A549 (cell line): ENCODE results near the gene PIGC. TPM values are rescaled to one million over a fixed set of nuclear protein-coding genes. Genes with fewer than 3 reads are reported as not detected.

Experiments
- ATAC-seq, 2 experiments: fragments of 200-7000 bp in 1 of 2; fragments of >200 bp in 1 of 2; cut with Nextera tagmentation in 1 of 2; cut with Tn5 transposase in 1 of 2; 3 replicates each; pipeline versions ENCODE4 v1.8.0 to v1.9.1; 2018 to 2020; ENCODE audit warnings: mild to moderate bottlenecking in 1 of 2, moderate library complexity in 1 of 2
- CTCF ChIA-PET: fragments of 300-600 bp; sonication (Branson Sonifier 250); formaldehyde crosslinking; extraction: SDS; loops from one replicate; lab custom pipeline; 2021; ENCODE audit warnings: antibody characterized with exemption, inconsistent platforms; lab: Yijun Ruan, JAX
- POLR2A ChIA-PET: fragments of 350-600 bp; formaldehyde crosslinking; extraction: SDS; loops from one replicate; lab custom pipeline; 2021; ENCODE audit warnings: antibody characterized with exemption, inconsistent platforms; lab: Yijun Ruan, JAX
- DNase-seq, 2 experiments: peaks; one replicate each; pipeline versions ENCODE4 v3.0.0 to v3.0.0-alpha.2; 2011 to 2016; ENCODE audit warnings: low read depth in 1 of 2, low spot score in 1 of 2
- FAIRE-seq: peaks from 2 replicates; lab custom pipeline; 2011; peaks lifted over from hg19 to GRCh38; lab: Jason Lieb, UNC
- H3K27ac ChIP-seq, 2 experiments: fragments of >200 bp; sonication (Bioruptor Twin); formaldehyde crosslinking; 3 replicates each; pipeline ENCODE4 v1.5.1; 2016 to 2017
- H3K4me1 ChIP-seq: fragments of >200 bp; sonication (Bioruptor Twin); formaldehyde crosslinking; 3 replicates; pipeline ENCODE4 v1.6.1; 2016
- H3K4me2 ChIP-seq: fragments of >200 bp; sonication (Bioruptor Twin); formaldehyde crosslinking; 3 replicates; pipeline ENCODE4 v1.6.1; 2016
- H3K4me3 ChIP-seq: fragments of >200 bp; sonication (Bioruptor Twin); formaldehyde crosslinking; 3 replicates; pipeline ENCODE4 v1.5.1; 2016
- H3K9me3 ChIP-seq: fragments of >200 bp; sonication (Bioruptor Twin); formaldehyde crosslinking; 3 replicates; pipeline ENCODE4 v1.6.1; 2016
- ATOH8 ChIP-seq: fragments of 250-450 bp; sonication (Bioruptor Pico); IDR thresholded peaks from 2 replicates; pipeline ENCODE4 v1.5.0; 2020; ENCODE audit warnings: low read depth, mild to moderate bottlenecking, moderate library complexity
- CBX2 ChIP-seq: fragments of 200-600 bp; sonication (generic); IDR thresholded peaks from 2 replicates; pipeline ENCODE4 v1.6.1; 2016; ENCODE audit warnings: low read depth, mild to moderate bottlenecking, borderline replicate concordance
- CHD2 ChIP-seq: fragments of 150-350 bp; IDR thresholded peaks from 2 replicates; pipeline ENCODE4 v1.6.1; 2014; ENCODE audit warnings: low read length; ENCODE audit not compliant: partially characterized antibody
- CHD4 ChIP-seq: fragments of 200-600 bp; sonication (generic); IDR thresholded peaks from 2 replicates; pipeline ENCODE4 v1.6.1; 2016; ENCODE audit warnings: antibody characterized with exemption, mild to moderate bottlenecking, borderline replicate concordance
- ELK1 ChIP-seq: fragments of 150-350 bp; IDR thresholded peaks from 2 replicates; pipeline ENCODE4 v1.6.1; 2014; ENCODE audit warnings: low read depth, mild to moderate bottlenecking, low read length
- EP300 ChIP-seq, 2 experiments: fragments of >200 bp; sonication (Bioruptor Twin); formaldehyde crosslinking; IDR thresholded peaks; 2 replicates in 1 of 2; 3 replicates in 1 of 2; pipeline ENCODE4 v1.6.1; 2016 to 2017
- FOSB ChIP-seq: fragments of 250-450 bp; sonication (Bioruptor Pico); IDR thresholded peaks from 2 replicates; pipeline ENCODE4 v1.5.0; 2020; ENCODE audit warnings: mild to moderate bottlenecking, moderate library complexity
- FOSL2 ChIP-seq, 2 experiments: fragments of 450-650 bp in 1 of 2; fragments of >200 bp in 1 of 2; sonication (Bioruptor Twin) in 1 of 2; formaldehyde crosslinking; IDR thresholded peaks; 2 replicates each; pipeline versions ENCODE4 v1.5.0 to v1.6.1; 2016 to 2020; ENCODE audit warnings: mild to moderate bottlenecking in 1 of 2, moderate library complexity in 1 of 2
- HDAC2 ChIP-seq: fragments of 200-600 bp; sonication (generic); IDR thresholded peaks from 2 replicates; pipeline ENCODE4 v1.6.1; 2016
- HOXB5 ChIP-seq: fragments of 250-450 bp; sonication (Bioruptor Pico); IDR thresholded peaks from 2 replicates; pipeline ENCODE4 v1.5.0; 2020; ENCODE audit warnings: mild to moderate bottlenecking, moderate library complexity
- MAFK ChIP-seq: fragments of 450-650 bp; IDR thresholded peaks from 2 replicates; pipeline ENCODE4 v1.6.1; 2014; ENCODE audit not compliant: partially characterized antibody
- MAZ ChIP-seq: fragments of 150-350 bp; IDR thresholded peaks from 2 replicates; pipeline ENCODE4 v1.6.1; 2014; ENCODE audit warnings: antibody characterized with exemption, low read depth, low read length, borderline replicate concordance
- NR3C1 ChIP-seq: fragments of >200 bp; sonication (Bioruptor Twin); formaldehyde crosslinking; IDR thresholded peaks from 3 replicates; pipeline ENCODE4 v1.6.1; 2017
- RARB ChIP-seq: fragments of 250-450 bp; sonication (Bioruptor Pico); IDR thresholded peaks from 2 replicates; pipeline ENCODE4 v1.8.0; 2021; ENCODE audit warnings: mild to moderate bottlenecking, moderate library complexity
- RFX5 ChIP-seq: fragments of 450-650 bp; IDR thresholded peaks from 2 replicates; pipeline ENCODE4 v1.7.1; 2014; ENCODE audit warnings: antibody characterized with exemption, mild to moderate bottlenecking, moderate library complexity
- TP53 ChIP-seq: fragments of 250-450 bp; sonication (Bioruptor Pico); IDR thresholded peaks from 2 replicates; pipeline ENCODE4 v1.5.0; 2021; ENCODE audit warnings: mild to moderate bottlenecking, moderate library complexity
- ZC3H11A ChIP-seq: fragments of 450-650 bp; IDR thresholded peaks from 2 replicates; pipeline ENCODE4 v1.6.1; 2014; ENCODE audit warnings: antibody characterized with exemption, mild to moderate bottlenecking
- ZFP36 ChIP-seq: fragments of 450-650 bp; IDR thresholded peaks from 2 replicates; pipeline ENCODE4 v1.6.1; 2014; ENCODE audit warnings: borderline replicate concordance; ENCODE audit not compliant: partially characterized antibody
- WGBS: methylation state at CpG from one replicate; pipeline ENCODE4 v1.1.6; 2017; ENCODE audit errors: missing lambda C conversion rate; 5-methylcytosine and 5-hydroxymethylcytosine counted together
- polyA plus RNA-seq, 4 experiments: library from polyadenylated mRNA; depleted of rRNA in 3 of 4; stranded (reverse); fragments of >200 nt; fragmentation: RNase III in 1 of 4; extraction: RNeasy Plus Mini Kit Qiagen cat#74134 plus additional on column Dnase treatment in 1 of 4; gene quantifications; 2 replicates in 3 of 4; 3 replicates in 1 of 4; pipeline ENCODE4 v1.2.3, GENCODE V29; 2011 to 2017
- TF ChIP-seq, protein P1 (sequence below): fragments of 250-450 bp; sonication (Bioruptor Pico); IDR thresholded peaks from 2 replicates; pipeline ENCODE4 v1.5.0; 2021; ENCODE audit warnings: mild to moderate bottlenecking, moderate library complexity, borderline replicate concordance
- TF ChIP-seq, protein P2 (sequence below): fragments of >200 bp; sonication (Bioruptor Twin); formaldehyde crosslinking; IDR thresholded peaks from 2 replicates; pipeline ENCODE4 v1.6.1; 2016
- TF ChIP-seq, protein P3 (sequence below): fragments of 450-650 bp; IDR thresholded peaks from 2 replicates; pipeline ENCODE4 v1.6.1; 2014; ENCODE audit warnings: antibody characterized with exemption

PIGC gene
- polyA plus RNA-seq, 2 of the 4 experiments (the other 2 are of a cell fraction): 30.7 to 50.0 TPM

GRCh38 chr1:172488393-172488792 lies 44.5 kb upstream of the PIGC start (continued):
- TF ChIP-seq FOSB (CRISPR knock-in tag) (no peak), TP53 (no peak), CHD2 (no peak)

DNA sequence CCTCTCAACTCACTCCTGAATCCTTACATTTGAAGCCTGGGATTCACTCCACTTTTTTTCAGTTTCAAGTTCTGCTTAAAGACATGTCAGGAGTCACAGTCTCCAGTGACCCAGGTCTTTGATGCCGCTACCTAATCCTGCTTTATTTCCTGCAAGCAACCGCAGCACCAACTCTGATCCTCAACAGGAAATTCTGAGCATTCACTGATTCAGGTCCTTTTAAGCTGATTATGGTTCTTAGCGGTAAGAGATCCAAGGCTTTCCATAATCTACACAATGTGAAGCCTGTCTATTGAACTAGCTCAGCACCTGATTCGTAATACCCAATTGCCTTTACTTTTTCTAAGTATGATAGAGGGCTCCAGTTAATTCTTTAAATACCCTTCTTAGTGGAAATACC lies 43.7 kb upstream of the PIGC start:
- H3K9me3 ChIP-seq: no peaks in the 10 kb centered on the region
- DNase-seq: no peak
- TF ChIP-seq RARB (no peak), EP300 (IDR thresholded peaks at IDR 0.05) (no peak), CHD2 (no peak), FOSL2 (IDR thresholded peaks at IDR 0.05) (no peak), FOSL2 (CRISPR knock-in tag; IDR thresholded peaks at IDR 0.05) (no peak), NR3C1 (no peak)
- TF ChIP-seq, protein P1, sequence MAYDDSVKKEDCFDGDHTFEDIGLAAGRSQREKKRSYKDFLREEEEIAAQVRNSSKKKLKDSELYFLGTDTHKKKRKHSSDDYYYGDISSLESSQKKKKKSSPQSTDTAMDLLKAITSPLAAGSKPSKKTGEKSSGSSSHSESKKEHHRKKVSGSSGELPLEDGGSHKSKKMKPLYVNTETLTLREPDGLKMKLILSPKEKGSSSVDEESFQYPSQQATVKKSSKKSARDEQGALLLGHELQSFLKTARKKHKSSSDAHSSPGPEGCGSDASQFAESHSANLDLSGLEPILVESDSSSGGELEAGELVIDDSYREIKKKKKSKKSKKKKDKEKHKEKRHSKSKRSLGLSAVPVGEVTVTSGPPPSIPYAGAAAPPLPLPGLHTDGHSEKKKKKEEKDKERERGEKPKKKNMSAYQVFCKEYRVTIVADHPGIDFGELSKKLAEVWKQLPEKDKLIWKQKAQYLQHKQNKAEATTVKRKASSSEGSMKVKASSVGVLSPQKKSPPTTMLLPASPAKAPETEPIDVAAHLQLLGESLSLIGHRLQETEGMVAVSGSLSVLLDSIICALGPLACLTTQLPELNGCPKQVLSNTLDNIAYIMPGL: no peak
- TF ChIP-seq, all 56 proteins: peak for 0
- POLR2A ChIA-PET: no interaction called here
- 80% methylated on average over 4 of the region's 4 CpGs for WGBS
- no peak for ATAC-seq
- Histone ChIP-seq H3K27ac (no peak overlapping the region), H3K4me1 (0 out of 3 replicates have a peak, but pooled peaks cover 5% of the 10 kb centered on the region), H3K4me3 (no peak overlapping the region), H3K4me2 (no peak overlapping the region)
- CTCF ChIA-PET: interaction anchor here (1.3 kb wide), 1 partner anchor 9 kb away, joined by 5 read pairs; no protein-coding TSS in a partner anchor
- FAIRE-seq: no peak

DNA sequence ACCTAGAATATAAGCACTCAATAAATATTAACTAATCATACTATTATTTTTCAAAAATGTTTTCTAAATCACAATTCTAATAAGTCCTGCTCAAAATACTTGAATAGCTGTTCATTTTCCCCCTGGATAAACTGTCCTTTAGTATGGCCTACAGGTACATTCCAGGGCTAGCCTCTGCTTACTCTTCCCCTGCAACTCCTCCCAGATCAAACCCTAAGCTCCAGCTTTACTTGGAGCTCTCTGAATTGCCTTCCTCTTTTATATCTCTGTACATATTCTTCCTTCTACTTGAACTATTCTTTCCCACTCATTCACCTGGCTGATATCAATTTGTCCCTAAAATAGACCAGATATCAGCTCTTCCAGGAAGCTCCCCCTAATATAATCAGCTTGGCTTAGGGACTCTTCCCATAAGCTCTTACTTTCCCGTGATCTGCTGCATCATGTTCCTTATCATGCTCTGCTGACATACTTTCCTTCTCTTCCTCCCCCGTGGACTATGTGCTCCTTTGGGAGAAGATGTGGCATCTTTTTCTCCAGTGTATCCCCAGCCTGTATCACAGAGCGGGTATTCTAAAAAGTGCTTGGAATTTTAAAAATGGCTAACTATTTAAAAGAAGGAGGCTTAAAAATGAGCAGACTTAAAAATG lies 43.1 kb upstream of the PIGC start:
- ATAC-seq (no peak), DNase-seq (no peak), FAIRE-seq (no peak)
- TF ChIP-seq ZC3H11A (no peak), MAFK (no peak), CBX2 (no peak), ATOH8 (no peak), RFX5 (no peak), MAZ (no peak), ELK1 (no peak), ZFP36 (no peak), FOSB (CRISPR knock-in tag) (no peak), HDAC2 (no peak), TP53 (no peak), RARB (no peak), HOXB5 (CRISPR knock-in tag) (no peak), CHD4 (no peak)
- TF ChIP-seq, protein P1: no peak
- TF ChIP-seq, protein P2, sequence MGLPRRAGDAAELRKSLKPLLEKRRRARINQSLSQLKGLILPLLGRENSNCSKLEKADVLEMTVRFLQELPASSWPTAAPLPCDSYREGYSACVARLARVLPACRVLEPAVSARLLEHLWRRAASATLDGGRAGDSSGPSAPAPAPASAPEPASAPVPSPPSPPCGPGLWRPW: no peak
- TF ChIP-seq, protein P3, sequence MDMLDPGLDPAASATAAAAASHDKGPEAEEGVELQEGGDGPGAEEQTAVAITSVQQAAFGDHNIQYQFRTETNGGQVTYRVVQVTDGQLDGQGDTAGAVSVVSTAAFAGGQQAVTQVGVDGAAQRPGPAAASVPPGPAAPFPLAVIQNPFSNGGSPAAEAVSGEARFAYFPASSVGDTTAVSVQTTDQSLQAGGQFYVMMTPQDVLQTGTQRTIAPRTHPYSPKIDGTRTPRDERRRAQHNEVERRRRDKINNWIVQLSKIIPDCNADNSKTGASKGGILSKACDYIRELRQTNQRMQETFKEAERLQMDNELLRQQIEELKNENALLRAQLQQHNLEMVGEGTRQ: no peak
- no peak overlapping the region for H3K4me3 ChIP-seq
- no peak overlapping the region for H3K4me2 ChIP-seq
- H3K4me1 ChIP-seq: peaks cover 9% of the 10 kb centered on the region; the same call in 2 of the 3 replicates
- CTCF ChIA-PET: interaction anchor here (0.7 to 1.3 kb wide), 2 partner anchors 9 to 12 kb away, joined by 3 to 5 read pairs; no protein-coding TSS in a partner anchor
- H3K9me3 ChIP-seq: no peaks in the 10 kb centered on the region
- POLR2A ChIA-PET: no interaction called here
- 66% methylated on average over 3 of the region's 3 CpGs for WGBS
- no peak overlapping the region for H3K27ac ChIP-seq
